Measurements from ENCODE around the gene TACR2. TPM values are rescaled to one million over a fixed set of nuclear protein-coding genes. Genes with fewer than 3 reads are reported as not detected.
A peak's percentile ranks its signal among the peaks of the same experiment; 100 is the strongest.

The TACR2 gene
- total RNA-seq, 6 donors from 2014 or later: 0.94 to 1.4 (median 1.2) TPM; not detected in 3

GRCh38 chr10:69411476-69411875, 5.2 kb downstream of the TACR2 start:
- ATAC-seq (ENCODE audit: low FRiP score in 2 of 2) (no peak), DNase-seq (no peak)
- H3K4me1 ChIP-seq: peaks cover 28 to 35% (median 32%) of the 10 kb centered on the region in 4 donors
- no peak overlapping the region for H3K27ac ChIP-seq
- H3K9me3 ChIP-seq: no peaks in the 10 kb centered on the region
- 68 to 76% methylated on average over 4 of the region's 4 CpGs for WGBS, 2 donors
- TF ChIP-seq CTCF (IDR thresholded peaks at IDR 0.05): no peak
- TF ChIP-seq POLR2AphosphoS5 (IDR thresholded peaks at IDR 0.05): no peak
- TF ChIP-seq POLR2A (IDR thresholded peaks at IDR 0.05): no peak
- TF ChIP-seq EP300 (IDR thresholded peaks at IDR 0.05): no peak
- H3K36me3 ChIP-seq: no peaks in the 10 kb centered on the region
- H3K27me3 ChIP-seq: no peaks in the 10 kb centered on the region
- H3K4me3 ChIP-seq: no peak overlapping the region

GRCh38 chr10:69410487-69410886, 6.2 kb downstream of the TACR2 start:
- peak overlapping the region in 2 of 4 donors; percentile 20 to 89 for H3K27ac ChIP-seq

DNA sequence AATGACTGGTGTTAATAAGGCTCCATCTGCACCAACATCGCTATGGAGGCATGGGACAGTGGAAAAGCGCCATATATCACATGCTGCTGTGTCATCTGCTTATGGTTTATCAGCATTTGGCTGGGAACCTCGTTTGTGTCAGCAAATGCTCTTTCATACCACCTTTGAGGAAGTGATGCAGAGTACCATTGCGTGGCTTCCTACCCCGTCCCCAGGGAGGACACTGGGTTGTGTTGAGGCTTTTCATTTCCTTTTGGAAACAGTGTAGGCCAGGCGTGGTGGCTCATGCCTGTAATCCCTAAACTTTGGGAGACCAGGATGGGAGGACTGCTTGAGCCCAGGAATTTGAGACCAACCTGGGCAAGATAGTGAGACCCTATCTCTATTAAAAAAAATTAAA, 6.8 kb downstream of the TACR2 start:
- TF ChIP-seq POLR2A (IDR thresholded peaks at IDR 0.05) (peak in 1 of 4 donors; percentile 31), EP300 (IDR thresholded peaks at IDR 0.05) (peak in 2 of 4 donors; percentile 28 to 42), POLR2AphosphoS5 (IDR thresholded peaks at IDR 0.05) (peak; percentile 53), CTCF (IDR thresholded peaks at IDR 0.05) (no peak)
- H3K36me3 ChIP-seq: no peaks in the 10 kb centered on the region
- peaks cover 29 to 41% (median 36%) of the 10 kb centered on the region in 4 donors for H3K4me1 ChIP-seq
- peak overlapping the region in 2 of 4 donors; percentile 12 to 89 for H3K27ac ChIP-seq
- no peaks in the 10 kb centered on the region for H3K9me3 ChIP-seq
- H3K4me3 ChIP-seq: no peak overlapping the region
- no peak for ATAC-seq (ENCODE audit: low FRiP score in 2 of 2)
- WGBS, 2 donors: 51 to 58% methylated on average over 6 of the region's 6 CpGs
- no peaks in the 10 kb centered on the region for H3K27me3 ChIP-seq
- peak in 1 of 2 donors; percentile 65 for DNase-seq

More at GRCh38 chr10:69410487-69410886, 6.2 kb downstream of the TACR2 start:
- ATAC-seq (ENCODE audit: low FRiP score in 2 of 2): no peak
- Histone ChIP-seq H3K9me3 (no peaks in the 10 kb centered on the region), H3K4me3 (no peak overlapping the region), H3K27me3 (no peaks in the 10 kb centered on the region), H3K36me3 (no peaks in the 10 kb centered on the region), H3K4me1 (peaks cover 29 to 41% (median 36%) of the 10 kb centered on the region in 4 donors)
- TF ChIP-seq POLR2A (IDR thresholded peaks at IDR 0.05) (no peak), EP300 (IDR thresholded peaks at IDR 0.05) (no peak), POLR2AphosphoS5 (IDR thresholded peaks at IDR 0.05) (no peak), CTCF (IDR thresholded peaks at IDR 0.05) (no peak)
- no peak for DNase-seq
- WGBS, 2 donors: 86 to 92% methylated on average over 9 to 10 of the region's 10 CpGs

DNA sequence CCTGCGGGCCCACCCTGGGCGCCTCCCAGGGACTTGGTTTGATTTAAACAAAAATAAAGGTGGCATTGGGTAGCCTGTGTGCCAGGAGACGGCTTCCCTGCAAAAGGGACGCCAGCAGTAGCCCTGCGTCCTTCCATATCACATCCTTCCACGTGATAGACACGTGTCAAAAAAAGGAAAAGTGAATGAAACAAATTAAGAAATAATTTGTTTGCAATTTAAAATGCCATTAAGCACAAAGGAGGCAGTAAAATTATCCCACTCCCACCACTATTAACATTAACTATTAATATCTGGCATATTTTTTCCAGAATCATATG, 7.6 kb downstream of the TACR2 start:
- no peaks in the 10 kb centered on the region for H3K9me3 ChIP-seq
- H3K36me3 ChIP-seq: no peaks in the 10 kb centered on the region
- H3K27ac ChIP-seq: peak overlapping the region; percentile 88 to 94 (median 89)
- H3K27me3 ChIP-seq: no peaks in the 10 kb centered on the region
- H3K4me1 ChIP-seq: peaks cover 29 to 41% (median 36%) of the 10 kb centered on the region in 4 donors
- WGBS, 2 donors: 12 to 36% methylated on average over 7 of the region's 7 CpGs
- H3K4me3 ChIP-seq: peak overlapping the region in 3 of 4 donors; percentile 39 to 51 (median 50)
- ATAC-seq (ENCODE audit: low FRiP score in 2 of 2) (no peak), DNase-seq (no peak)
- no peak for TF ChIP-seq POLR2A (IDR thresholded peaks at IDR 0.05)
- TF ChIP-seq CTCF (IDR thresholded peaks at IDR 0.05): peak in 1 of 6 experiments; percentile 32
- no peak for TF ChIP-seq EP300 (IDR thresholded peaks at IDR 0.05)
- no peak for TF ChIP-seq POLR2AphosphoS5 (IDR thresholded peaks at IDR 0.05)

Measured in upper lobe of left lung (tissue), 6 donors.